IPS-15b (cell line): ENCODE data around the gene PLPPR5.
"Not testable (repeated sequence)": the region's sequence is repeated elsewhere in the genome, so short reads cannot be mapped to it uniquely, and the experiment has no call there.

Experiments used
- H3K27me3 ChIP-seq: one replicate; pipeline ENCODE4 v1.6.1; 2013; ENCODE audit warnings: low read length; ENCODE audit not compliant: control insufficient read depth, insufficient read depth
- H3K36me3 ChIP-seq: one replicate; pipeline ENCODE4 v1.6.1; 2013; ENCODE audit warnings: low read length; ENCODE audit not compliant: control insufficient read depth, insufficient read depth
- H3K4me1 ChIP-seq: one replicate; pipeline ENCODE4 v1.6.1; 2013; ENCODE audit warnings: mild to moderate bottlenecking, low read length; ENCODE audit not compliant: control insufficient read depth, insufficient read depth
- H3K4me3 ChIP-seq: one replicate; pipeline ENCODE4 v1.5.1; 2013; ENCODE audit warnings: low read depth, low read length
- H3K9ac ChIP-seq: one replicate; pipeline ENCODE4 v1.6.1; 2013; ENCODE audit warnings: low read depth, mild to moderate bottlenecking, low read length
- H3K9me3 ChIP-seq: one replicate; pipeline ENCODE4 v1.6.1; 2013; ENCODE audit warnings: mild to moderate bottlenecking, low read length; ENCODE audit not compliant: control insufficient read depth, insufficient read depth

The PLPPR5 gene

DNA sequence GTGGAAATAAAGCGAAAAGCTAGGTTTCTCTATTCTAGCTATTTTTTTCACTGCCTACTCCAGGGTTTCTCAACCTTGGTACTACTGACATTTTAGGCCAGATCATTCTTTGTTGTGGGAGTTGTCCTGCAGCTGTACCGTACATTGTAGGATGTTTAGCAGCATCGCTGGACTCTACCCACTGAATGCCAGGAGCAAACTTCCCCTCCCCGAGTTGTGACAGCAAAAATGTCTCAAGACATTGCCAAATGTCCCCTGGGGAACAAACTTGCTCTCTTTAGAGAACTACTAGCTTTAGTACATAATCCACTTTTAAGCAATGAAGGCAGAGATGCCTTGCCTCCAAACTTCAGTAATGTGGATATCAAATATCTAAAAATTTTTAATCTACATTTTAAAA, 122.8 kb downstream of the PLPPR5 start:
- no peak overlapping the region for H3K4me3 ChIP-seq
- no peaks in the 10 kb centered on the region for H3K27me3 ChIP-seq
- H3K9ac ChIP-seq = no peak overlapping the region
- H3K9me3 ChIP-seq = no peaks in the 10 kb centered on the region
- H3K4me1 ChIP-seq = no peaks in the 10 kb centered on the region
- H3K36me3 ChIP-seq = no peaks in the 10 kb centered on the region

DNA sequence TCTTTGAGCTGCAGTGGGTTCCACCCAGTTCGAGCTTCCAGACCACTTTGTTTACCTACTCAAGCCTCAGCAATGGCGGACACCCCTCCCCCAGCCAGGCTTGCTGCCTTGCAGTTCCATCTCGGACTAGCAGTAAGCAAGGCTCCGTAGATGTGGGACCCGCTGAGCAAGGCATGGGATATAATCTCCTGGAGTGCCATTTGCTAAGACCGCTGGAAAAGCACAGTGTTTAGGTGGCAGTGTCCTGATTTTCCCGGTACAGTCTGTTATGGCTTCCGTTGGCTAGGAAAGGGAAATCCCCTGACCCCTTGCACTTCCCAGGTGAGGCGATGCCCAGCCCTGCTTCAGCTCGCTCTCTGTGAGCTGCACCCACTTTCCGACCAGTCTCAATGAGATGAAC, 123.4 kb downstream of the PLPPR5 start:
- H3K27me3 ChIP-seq, H3K9me3 ChIP-seq, H3K9ac ChIP-seq, H3K4me3 ChIP-seq, H3K4me1 ChIP-seq, H3K36me3 ChIP-seq: not testable (repeated sequence)

DNA sequence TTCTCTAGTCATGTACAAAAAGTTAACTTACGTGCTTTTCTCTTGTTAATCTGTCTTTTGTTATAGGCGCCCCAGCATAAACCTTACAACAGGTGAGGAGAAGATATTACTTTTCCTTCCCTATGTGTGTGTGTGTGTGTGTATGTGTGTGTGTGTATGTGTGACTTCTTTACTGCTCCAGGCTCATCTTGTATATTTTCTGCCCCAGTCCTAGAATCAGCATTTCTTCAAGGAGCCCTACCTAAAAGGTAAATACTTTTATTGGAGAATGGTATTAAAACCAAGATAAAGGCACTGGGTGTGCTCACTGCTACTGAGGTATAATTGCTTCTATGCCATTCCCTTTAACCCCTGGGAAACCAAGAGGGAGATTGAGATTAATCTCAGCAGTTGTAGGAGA, 129.8 kb downstream of the PLPPR5 start:
- no peaks in the 10 kb centered on the region for H3K36me3 ChIP-seq
- H3K9me3 ChIP-seq = no peaks in the 10 kb centered on the region
- no peak overlapping the region for H3K9ac ChIP-seq
- H3K4me3 ChIP-seq = no peak overlapping the region
- H3K4me1 ChIP-seq = no peaks in the 10 kb centered on the region
- no peaks in the 10 kb centered on the region for H3K27me3 ChIP-seq

DNA sequence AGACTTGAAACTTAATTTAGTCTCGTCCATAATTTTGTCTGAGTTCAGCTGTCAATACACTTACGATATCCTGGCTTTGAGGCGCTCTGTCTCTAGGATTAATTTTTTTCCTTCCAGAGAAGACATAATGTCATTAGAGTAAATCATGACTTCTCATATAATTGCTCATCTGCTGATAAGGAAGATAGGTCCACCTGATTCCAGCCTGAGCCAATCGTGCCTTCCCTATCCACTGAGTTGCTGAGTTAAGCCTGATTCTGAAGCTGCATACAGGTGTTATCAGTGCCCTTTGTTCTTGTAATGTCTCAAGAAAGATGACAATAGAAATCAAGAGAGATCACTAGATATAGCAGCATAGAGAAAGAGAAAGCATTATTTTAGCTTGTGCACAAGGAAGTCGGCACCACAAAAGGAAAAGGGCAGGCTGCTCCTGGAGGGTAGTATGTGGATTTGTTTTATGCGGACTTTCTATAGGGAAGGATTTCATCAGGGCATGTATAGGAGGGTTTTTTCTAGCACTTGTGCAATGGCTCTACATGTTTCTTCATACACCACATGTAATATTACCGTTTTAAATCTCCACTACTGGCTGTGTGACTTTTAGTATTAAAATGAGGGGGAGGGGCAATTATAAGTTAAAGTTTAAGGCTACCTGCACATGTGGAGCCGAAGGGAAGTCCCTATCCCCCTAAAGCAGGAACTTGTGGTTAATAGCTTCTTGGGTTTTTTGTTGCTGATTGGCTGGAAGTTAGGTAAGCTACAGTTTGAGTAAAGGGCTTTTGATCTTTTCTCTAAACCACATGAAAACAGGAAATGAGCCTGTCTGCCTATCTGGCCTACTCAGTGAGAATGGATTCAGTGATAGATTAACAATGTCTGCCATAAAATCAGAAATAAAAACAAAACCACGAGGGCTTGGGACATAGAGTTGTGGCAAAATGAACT, 133.4 kb downstream of the PLPPR5 start:
- H3K4me3 ChIP-seq = no peak overlapping the region
- no peak overlapping the region for H3K9ac ChIP-seq

DNA sequence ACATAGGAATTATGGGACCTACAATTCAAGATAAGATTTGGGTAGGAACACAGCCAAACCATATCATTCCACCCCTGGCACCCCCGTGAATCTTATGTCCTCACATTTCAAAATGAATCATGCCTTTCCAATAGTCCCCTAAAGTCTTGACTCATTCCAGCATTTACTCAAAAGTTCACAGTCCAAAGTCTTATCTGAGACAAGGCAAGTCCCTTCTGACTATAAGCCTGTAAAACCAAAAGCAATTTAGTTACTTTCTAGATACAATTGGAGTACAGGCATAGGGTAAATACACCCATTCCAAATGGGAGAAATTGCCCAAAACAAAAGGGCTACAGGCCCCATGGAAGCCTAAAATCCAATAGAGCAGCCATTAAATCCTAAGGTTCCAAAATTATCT, 138.9 kb downstream of the PLPPR5 start:
- Histone ChIP-seq H3K9me3 (peaks cover 7% of the 10 kb centered on the region), H3K9ac (no peak overlapping the region), H3K27me3 (no peaks in the 10 kb centered on the region), H3K36me3 (no peaks in the 10 kb centered on the region), H3K4me1 (no peaks in the 10 kb centered on the region), H3K4me3 (no peak overlapping the region)

More for the DNA sequence above, 133.4 kb downstream of the PLPPR5 start:
- H3K4me1 ChIP-seq = no peaks in the 10 kb centered on the region
- H3K27me3 ChIP-seq = no peaks in the 10 kb centered on the region
- peaks cover 7% of the 10 kb centered on the region for H3K9me3 ChIP-seq
- H3K36me3 ChIP-seq = no peaks in the 10 kb centered on the region

DNA sequence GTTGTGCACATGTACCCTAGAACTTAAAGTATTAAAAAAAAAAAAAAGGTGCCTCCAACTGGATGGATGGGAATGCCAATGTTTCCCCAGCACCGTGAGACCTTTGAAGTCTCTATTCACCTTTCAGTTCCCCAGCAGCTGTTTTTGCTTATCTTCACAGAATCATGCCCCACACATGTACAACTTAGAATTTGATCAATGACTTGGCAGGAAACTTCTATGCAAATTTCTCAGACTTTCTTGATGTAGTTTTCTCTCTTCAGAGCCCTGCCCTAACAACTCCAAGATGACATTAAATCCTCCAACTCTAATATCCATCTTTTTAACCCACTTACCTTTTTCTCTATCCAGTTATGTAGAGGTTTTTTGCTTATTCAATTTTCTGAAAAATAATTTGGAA, 144.3 kb downstream of the PLPPR5 start:
- Histone ChIP-seq H3K4me1 (no peaks in the 10 kb centered on the region), H3K9me3 (no peaks in the 10 kb centered on the region), H3K27me3 (no peaks in the 10 kb centered on the region), H3K4me3 (no peak overlapping the region), H3K36me3 (no peaks in the 10 kb centered on the region), H3K9ac (no peak overlapping the region)

DNA sequence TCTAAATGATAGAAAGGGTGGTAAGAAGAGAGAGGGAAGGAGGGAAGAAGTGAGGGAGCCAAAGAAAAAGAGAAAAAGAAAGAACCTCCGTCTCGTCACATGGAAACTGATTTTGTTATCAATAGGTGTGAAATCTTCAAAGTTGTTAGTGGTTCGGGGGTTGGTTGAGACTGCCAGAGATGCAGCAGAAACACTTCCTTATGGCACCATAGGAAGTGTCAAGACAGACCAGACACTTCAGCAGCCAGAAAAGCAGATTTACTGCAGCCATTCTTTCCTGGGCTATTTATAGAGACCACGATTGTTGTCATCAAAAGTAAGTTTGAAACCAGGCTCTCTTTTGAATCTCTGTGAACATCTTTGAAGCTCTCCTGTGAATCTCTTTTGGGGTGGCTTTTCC, 150.5 kb downstream of the PLPPR5 start:
- Histone ChIP-seq H3K4me3 (no peak overlapping the region), H3K9me3 (no peaks in the 10 kb centered on the region), H3K36me3 (no peaks in the 10 kb centered on the region), H3K9ac (no peak overlapping the region), H3K4me1 (peaks cover 2% of the 10 kb centered on the region), H3K27me3 (no peaks in the 10 kb centered on the region)

DNA sequence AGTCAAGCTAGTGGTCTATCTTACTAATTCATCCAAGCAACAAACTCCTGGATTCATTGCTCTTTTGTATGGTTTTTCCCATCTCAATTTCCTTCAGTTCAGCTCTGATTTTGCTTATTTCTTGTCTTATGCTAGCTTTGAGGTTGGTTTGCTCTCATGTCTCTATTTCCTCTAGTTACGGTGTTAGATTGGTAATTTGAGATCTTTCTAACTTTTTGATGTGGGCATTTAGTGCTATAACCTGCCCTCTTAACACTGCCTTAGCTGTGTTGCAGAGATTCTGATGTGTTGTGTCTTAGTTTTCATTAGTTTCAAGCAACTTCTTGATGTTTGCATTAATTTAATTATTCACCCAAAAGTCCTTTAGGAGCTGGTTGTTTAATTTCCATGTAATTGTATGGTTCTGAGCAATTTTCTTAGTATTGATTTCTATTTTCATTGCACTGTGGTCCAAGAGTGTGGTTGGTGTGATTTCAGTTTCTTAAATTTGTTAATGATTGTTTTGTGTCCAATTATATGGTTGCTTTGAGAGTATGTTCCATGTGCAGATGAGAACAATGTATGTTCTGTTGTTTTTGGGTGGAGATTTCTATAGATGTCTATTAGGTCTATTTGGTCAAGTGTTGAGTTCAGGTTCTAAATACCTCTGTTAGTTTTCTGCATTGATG, 154.6 kb downstream of the PLPPR5 start:
- no peaks in the 10 kb centered on the region for H3K27me3 ChIP-seq
- H3K36me3 ChIP-seq = no peaks in the 10 kb centered on the region
- no peaks in the 10 kb centered on the region for H3K9me3 ChIP-seq
- no peak overlapping the region for H3K4me3 ChIP-seq
- peaks cover 2% of the 10 kb centered on the region for H3K4me1 ChIP-seq
- no peak overlapping the region for H3K9ac ChIP-seq

DNA sequence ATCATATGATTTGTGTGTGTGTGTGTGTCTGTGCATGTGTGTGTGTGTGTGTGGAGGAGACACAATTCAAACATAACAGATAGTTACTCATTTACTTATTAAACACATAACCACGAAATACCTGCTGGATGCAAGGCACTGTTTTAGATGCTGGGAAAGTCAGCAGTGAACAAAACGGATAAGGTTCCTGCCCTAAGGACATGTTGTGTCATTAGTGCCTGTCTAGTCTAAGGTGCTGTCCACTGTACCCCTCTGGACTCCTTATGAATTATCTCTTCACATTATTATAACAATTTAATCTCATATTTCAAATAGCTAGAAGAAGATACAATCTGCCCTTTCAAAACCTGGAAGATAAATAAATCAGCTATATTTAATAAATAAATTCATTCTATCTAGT, 162.4 kb downstream of the PLPPR5 start:
- Histone ChIP-seq H3K9me3 (no peaks in the 10 kb centered on the region), H3K4me1 (no peaks in the 10 kb centered on the region), H3K4me3 (no peak overlapping the region), H3K36me3 (no peaks in the 10 kb centered on the region), H3K27me3 (no peaks in the 10 kb centered on the region), H3K9ac (no peak overlapping the region)
